CD8-positive, alpha-beta memory T cell (primary cell): ENCODE measurements around the gene RPL36. TPM values are rescaled to one million over a fixed set of nuclear protein-coding genes. Genes with fewer than 3 reads are reported as not detected.

ENCODE experiments used
- CTCF ChIA-PET: fragments of 350-600 bp; sonication (Branson Sonifier 250); formaldehyde crosslinking; loops from one replicate; lab custom pipeline; 2021; ENCODE audit warnings: antibody characterized with exemption; lab: Charles Lee
- POLR2A ChIA-PET: fragments of 350-600 bp; sonication (Branson Sonifier 250); formaldehyde crosslinking; loops from one replicate; lab custom pipeline; 2021; ENCODE audit warnings: antibody characterized with exemption; lab: Charles Lee
- DNase-seq, 5 donors: peaks; one replicate each; pipeline versions ENCODE4 v3.0.0 to v3.0.0-alpha.2; 2020 to 2022; ENCODE audit warnings: mixed read lengths in 1 of 5
- H3K27ac ChIP-seq: one replicate; pipeline ENCODE4 v1.7.0; 2013; ENCODE audit warnings: low read depth, mild to moderate bottlenecking, low read length, moderate library complexity
- H3K27me3 ChIP-seq: 2 replicates; pipeline ENCODE4 v1.7.0; 2013; ENCODE audit warnings: low read length, mild to moderate bottlenecking; ENCODE audit not compliant: insufficient read depth, poor library complexity, severe bottlenecking
- H3K36me3 ChIP-seq: 2 replicates; pipeline ENCODE4 v1.7.0; 2013; ENCODE audit warnings: mild to moderate bottlenecking, low read length, moderate library complexity; ENCODE audit not compliant: insufficient read depth
- H3K4me1 ChIP-seq: 2 replicates; pipeline ENCODE4 v1.7.0; 2013; ENCODE audit warnings: mild to moderate bottlenecking, low read length, moderate library complexity; ENCODE audit not compliant: insufficient read depth
- H3K4me3 ChIP-seq: 2 replicates; pipeline ENCODE4 v1.7.0; 2013; ENCODE audit warnings: mild to moderate bottlenecking, low read length
- H3K9me3 ChIP-seq: 2 replicates; pipeline ENCODE4 v1.7.0; 2013; ENCODE audit warnings: mild to moderate bottlenecking, low read length
- H3K27ac Mint-ChIP-seq, 8 donors: one replicate each; pipeline ENCODE4 v1.8.0; 2020 to 2021; ENCODE audit warnings: mixed read lengths in 8 of 8, mild to moderate bottlenecking in 6 of 8, inconsistent platforms in 3 of 8, moderate library complexity in 3 of 8
- H3K27me3 Mint-ChIP-seq, 2 donors: one replicate each; pipeline ENCODE4 v1.8.0; 2020 to 2021; ENCODE audit warnings: mixed read lengths in 2 of 2, mild to moderate bottlenecking in 1 of 2, moderate library complexity in 1 of 2
- H3K36me3 Mint-ChIP-seq, 3 donors: one replicate each; pipeline ENCODE4 v1.8.0; 2020 to 2021; ENCODE audit warnings: mixed read lengths in 3 of 3, inconsistent platforms in 1 of 3, mild to moderate bottlenecking in 1 of 3
- H3K4me1 Mint-ChIP-seq, 3 donors: one replicate each; pipeline ENCODE4 v1.8.0; 2020 to 2021; ENCODE audit warnings: mixed read lengths in 3 of 3, inconsistent platforms in 1 of 3, mild to moderate bottlenecking in 1 of 3
- H3K4me3 Mint-ChIP-seq, 7 donors: one replicate each; pipeline ENCODE4 v1.8.0; 2020 to 2021; ENCODE audit warnings: mixed read lengths in 7 of 7, mild to moderate bottlenecking in 6 of 7, moderate library complexity in 4 of 7, inconsistent platforms in 2 of 7
- H3K9me3 Mint-ChIP-seq, 5 donors: one replicate each; pipeline ENCODE4 v1.8.0; 2020 to 2022; ENCODE audit warnings: mixed read lengths in 5 of 5, mild to moderate bottlenecking in 3 of 5, moderate library complexity in 2 of 5, inconsistent platforms in 1 of 5
- polyA plus RNA-seq: library from polyadenylated mRNA; unstranded; fragments of 300-500 nt; fragmentation: Illumina TruSeq; gene quantifications from one replicate; pipeline ENCODE4 v1.2.3, GENCODE V29; 2021
- total RNA-seq, 2 experiments: library from RNA; stranded (reverse); gene quantifications; one replicate each; pipeline ENCODE4 v1.2.3, GENCODE V29; 2021

The RPL36 gene
- total and polyA plus RNA-seq, 3 experiments from 2014 or later: 1,478 to 2,003 (median 1,485) TPM

DNA sequence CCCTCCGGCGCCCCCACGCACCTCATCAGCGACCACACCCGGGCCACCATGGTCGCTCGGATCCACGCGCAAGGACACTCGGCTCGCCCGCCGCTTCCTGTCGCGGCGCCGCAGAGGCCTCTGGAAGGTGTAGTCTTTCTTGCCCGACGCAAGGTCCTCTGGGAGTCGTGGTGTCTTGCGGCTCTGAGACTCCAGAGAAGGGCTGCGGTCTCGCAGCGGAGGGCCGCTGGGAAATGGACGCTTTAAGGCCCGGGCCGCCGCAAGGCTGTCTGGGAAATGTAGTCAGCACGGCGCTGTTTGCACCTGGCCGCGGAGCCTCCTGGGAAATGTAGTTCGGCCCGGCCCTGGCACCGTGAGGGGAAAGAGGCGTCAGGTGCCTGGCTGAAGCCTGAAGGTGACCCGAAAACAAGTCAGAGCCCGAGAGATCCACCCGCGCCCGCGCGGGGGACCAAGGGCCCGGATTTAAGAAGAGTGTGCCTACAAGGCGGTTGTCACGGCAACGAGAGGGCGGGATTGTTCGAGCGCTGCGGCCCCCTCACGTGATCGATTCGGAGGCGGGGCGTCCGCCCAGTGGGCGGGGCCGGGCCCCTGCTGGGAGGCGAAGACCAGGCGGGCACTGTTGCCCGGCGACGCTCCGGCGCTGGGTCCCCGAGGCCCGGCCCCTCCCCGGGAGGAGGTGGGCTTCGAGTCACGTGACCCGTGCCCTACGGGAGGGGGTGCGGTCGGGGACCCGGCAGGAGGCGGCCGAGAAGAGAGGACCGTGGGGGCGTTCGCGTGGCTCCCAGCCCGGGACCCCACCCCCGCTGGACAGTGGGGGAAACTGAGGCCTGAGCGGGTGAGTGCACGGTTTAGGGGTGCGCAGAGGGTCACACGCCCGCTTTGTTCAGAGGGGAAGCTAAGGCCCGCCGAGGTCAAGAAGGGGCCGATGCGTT lies 9.4 kb upstream of the RPL36 start, which contains the start of the genes HSD11B1L and MICOS13:
TSS of gene HSD11B1L (plus strand) at position 591 of the 932 bp plus-strand sequence. CDS start 3,806 bp downstream, outside the sequence.
TSS of gene MICOS13 (minus strand) at position 80 of the 932 bp plus-strand sequence. CDS start at position 50, 30 bp downstream.
- POLR2A ChIA-PET: interaction anchor here (1.7 kb wide), 1 partner anchor 10 kb away, joined by 4 read pairs; no protein-coding TSS in a partner anchor
- H3K36me3 Mint-ChIP-seq: peaks cover 0 to 11% (median 0%) of the 10 kb centered on the region in 3 donors

DNA sequence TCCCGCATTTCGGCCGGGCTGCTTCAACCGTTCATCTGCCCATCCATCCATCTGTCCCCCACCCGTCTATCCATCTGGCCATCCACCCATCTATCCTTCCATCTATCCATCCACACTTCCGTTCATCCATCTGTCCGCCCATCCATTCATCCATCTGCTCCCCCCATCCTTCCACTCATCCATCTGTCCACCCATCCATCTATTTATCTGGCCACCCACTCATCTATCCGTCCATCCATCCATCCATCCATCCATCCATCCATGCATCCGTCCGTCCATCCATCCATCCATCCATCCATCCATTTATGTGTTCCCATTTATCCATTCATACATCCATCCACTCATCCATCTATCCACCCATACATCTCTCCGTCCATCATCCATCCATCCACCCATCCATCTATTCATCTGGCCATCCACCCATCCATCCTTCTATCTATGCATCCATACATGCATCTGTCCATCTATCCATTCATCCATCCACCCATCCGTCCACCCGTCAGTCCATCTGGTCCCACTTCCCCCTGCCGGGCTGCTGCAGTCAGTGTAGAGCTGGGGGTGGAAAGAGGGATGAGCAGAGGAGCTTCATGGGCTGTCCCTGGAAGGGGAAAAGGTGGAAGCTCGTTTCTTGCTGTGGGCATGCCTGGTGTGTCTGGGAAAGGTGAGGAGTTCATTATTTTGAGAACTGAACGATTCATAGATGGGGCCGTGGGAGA lies 8.5 kb upstream of the RPL36 start:
- H3K27me3 ChIP-seq: no peaks in the 10 kb centered on the region
- ChIA-PET CTCF (interaction anchor here (1.0 kb wide), 1 partner anchor 59 kb away, joined by 3 read pairs; the partner anchor contains the start of genes SAFB and SAFB2), POLR2A (interaction anchor here (1.7 kb wide), 1 partner anchor 10 kb away, joined by 4 read pairs; no protein-coding TSS in a partner anchor)
- DNase-seq: no peak
- peak overlapping the region; percentile 64 to 96 (median 79) for H3K4me3 Mint-ChIP-seq
- peaks cover 0 to 11% (median 0%) of the 10 kb centered on the region in 3 donors for H3K36me3 Mint-ChIP-seq
- H3K36me3 ChIP-seq: no peaks in the 10 kb centered on the region
- peaks cover 21% of the 10 kb centered on the region for H3K4me1 ChIP-seq
- peaks cover 0 to 2% of the 10 kb centered on the region in 2 donors for H3K27me3 Mint-ChIP-seq
- H3K9me3 ChIP-seq: no peaks in the 10 kb centered on the region
- H3K4me1 Mint-ChIP-seq: peaks cover 21 to 40% (median 35%) of the 10 kb centered on the region in 3 donors
- peak overlapping the region; percentile 0 to 96 (median 80) for H3K27ac Mint-ChIP-seq
- peak overlapping the region; percentile 99 for H3K4me3 ChIP-seq
- no peaks in the 10 kb centered on the region for H3K9me3 Mint-ChIP-seq
- no peak overlapping the region for H3K27ac ChIP-seq

More for the DNA sequence above, 9.4 kb upstream of the RPL36 start, which contains the start of the genes HSD11B1L and MICOS13:
- peak within 1 kb of the TSS; percentile 88 to 100 (median 100) for H3K27ac Mint-ChIP-seq
- Histone ChIP-seq H3K4me3 (peak within 1 kb of the TSS; percentile 99), H3K4me1 (peaks cover 21% of the 10 kb centered on the region), H3K27me3 (no peaks in the 10 kb centered on the region), H3K9me3 (no peaks in the 10 kb centered on the region), H3K27ac (peak within 1 kb of the TSS; percentile 98), H3K36me3 (no peaks in the 10 kb centered on the region)
- peaks cover 0 to 2% of the 10 kb centered on the region in 2 donors for H3K27me3 Mint-ChIP-seq
- H3K9me3 Mint-ChIP-seq: no peaks in the 10 kb centered on the region
- DNase-seq: peak; percentile 96 to 99 (median 99)
- CTCF ChIA-PET: interaction anchor here (1.1 kb wide), 1 partner anchor 9 kb away, joined by 4 read pairs; the partner anchor contains the start of gene RPL36
- peaks cover 18 to 31% (median 31%) of the 10 kb centered on the region in 3 donors for H3K4me1 Mint-ChIP-seq
- peak within 1 kb of the TSS; percentile 85 to 97 (median 92) for H3K4me3 Mint-ChIP-seq

DNA sequence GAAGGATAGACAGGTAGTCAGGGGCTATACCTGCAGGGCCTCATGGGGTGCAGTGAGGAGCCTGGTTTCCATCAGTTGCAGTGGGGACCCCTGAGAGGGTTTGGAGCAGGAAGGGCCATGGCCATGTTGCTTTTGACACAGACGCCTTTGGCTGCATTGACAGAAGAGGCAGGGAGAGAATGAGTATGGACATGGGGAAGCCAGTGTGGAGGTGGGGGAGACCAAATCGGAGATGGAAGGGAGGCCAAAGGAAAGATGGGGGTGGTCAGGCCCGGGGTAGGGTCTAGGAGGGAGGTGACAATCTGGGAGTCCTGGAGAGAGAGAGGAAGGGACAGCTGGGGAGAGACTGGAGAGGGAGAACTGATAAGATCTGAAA lies 8.0 kb upstream of the RPL36 start:
- Histone ChIP-seq H3K4me3 (no peak overlapping the region), H3K36me3 (no peaks in the 10 kb centered on the region), H3K27me3 (no peaks in the 10 kb centered on the region), H3K27ac (no peak overlapping the region), H3K4me1 (peaks cover 21% of the 10 kb centered on the region), H3K9me3 (no peaks in the 10 kb centered on the region)
- DNase-seq: no peak
- Mint-ChIP-seq H3K27me3 (peaks cover 0 to 2% of the 10 kb centered on the region in 2 donors), H3K27ac (peak overlapping the region in 7 of 8 donors; percentile 37 to 96 (median 83)), H3K9me3 (no peaks in the 10 kb centered on the region), H3K4me1 (peaks cover 22 to 45% (median 37%) of the 10 kb centered on the region in 3 donors), H3K36me3 (peaks cover 0 to 11% (median 0%) of the 10 kb centered on the region in 3 donors), H3K4me3 (peak overlapping the region; percentile 58 to 96 (median 78))
- CTCF ChIA-PET: interaction anchor here (1.0 kb wide), 1 partner anchor 59 kb away, joined by 3 read pairs; the partner anchor contains the start of genes SAFB and SAFB2
- POLR2A ChIA-PET: interaction anchor here (1.7 kb wide), 1 partner anchor 9 kb away, joined by 4 read pairs; no protein-coding TSS in a partner anchor

DNA sequence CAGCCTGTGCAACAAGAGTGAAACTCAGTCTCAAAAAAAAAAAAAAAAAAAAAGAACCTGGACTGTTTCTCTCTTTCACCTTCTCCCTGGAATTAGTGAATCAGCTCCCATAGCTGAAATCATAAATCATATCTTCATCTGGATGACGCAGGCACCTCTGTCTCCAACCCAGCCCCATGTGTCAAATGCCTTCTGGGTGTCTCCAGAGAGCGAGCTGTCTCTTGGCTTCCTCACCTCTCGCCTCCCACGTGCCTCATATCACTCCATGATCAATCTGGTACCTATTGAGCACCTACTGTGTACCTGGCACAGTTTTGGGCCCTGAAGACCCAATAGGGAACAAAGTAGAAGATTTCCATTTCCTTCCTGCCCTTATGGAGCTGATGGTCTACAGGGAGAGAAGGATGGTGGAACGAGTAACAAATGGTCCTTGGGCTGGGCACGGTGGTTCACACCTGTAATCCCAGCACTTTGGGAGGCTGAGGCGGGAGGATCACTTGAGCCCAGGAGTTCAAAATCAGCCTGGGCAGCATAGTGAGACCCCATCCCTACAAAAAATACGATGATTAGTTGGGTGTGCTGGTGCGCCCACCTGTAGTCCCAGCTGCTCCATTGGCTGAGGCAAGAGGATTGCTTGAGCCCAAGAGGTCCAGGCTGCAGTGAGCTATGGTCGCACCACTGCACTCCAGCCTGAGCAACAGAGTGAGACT lies 6.8 kb upstream of the RPL36 start:
- peaks cover 0 to 11% (median 0%) of the 10 kb centered on the region in 3 donors for H3K36me3 Mint-ChIP-seq
- H3K36me3 ChIP-seq: no peaks in the 10 kb centered on the region
- ChIA-PET POLR2A (interaction anchor here (0.7 kb wide), 1 partner anchor 60 kb away, joined by 8 read pairs; no protein-coding TSS in a partner anchor), CTCF (no interaction called here)
- H3K27ac ChIP-seq: no peak overlapping the region
- H3K4me1 Mint-ChIP-seq: peaks cover 24 to 50% (median 37%) of the 10 kb centered on the region in 3 donors
- no peaks in the 10 kb centered on the region for H3K9me3 ChIP-seq
- H3K4me1 ChIP-seq: peaks cover 27% of the 10 kb centered on the region
- peaks cover 0 to 2% of the 10 kb centered on the region in 2 donors for H3K27me3 Mint-ChIP-seq
- H3K9me3 Mint-ChIP-seq: no peaks in the 10 kb centered on the region
- no peaks in the 10 kb centered on the region for H3K27me3 ChIP-seq
- H3K4me3 Mint-ChIP-seq: peak overlapping the region in 5 of 7 donors; percentile 47 to 85 (median 61)
- no peak for DNase-seq
- H3K4me3 ChIP-seq: no peak overlapping the region
- H3K27ac Mint-ChIP-seq: peak overlapping the region in 4 of 8 donors; percentile 29 to 86 (median 48)

DNA sequence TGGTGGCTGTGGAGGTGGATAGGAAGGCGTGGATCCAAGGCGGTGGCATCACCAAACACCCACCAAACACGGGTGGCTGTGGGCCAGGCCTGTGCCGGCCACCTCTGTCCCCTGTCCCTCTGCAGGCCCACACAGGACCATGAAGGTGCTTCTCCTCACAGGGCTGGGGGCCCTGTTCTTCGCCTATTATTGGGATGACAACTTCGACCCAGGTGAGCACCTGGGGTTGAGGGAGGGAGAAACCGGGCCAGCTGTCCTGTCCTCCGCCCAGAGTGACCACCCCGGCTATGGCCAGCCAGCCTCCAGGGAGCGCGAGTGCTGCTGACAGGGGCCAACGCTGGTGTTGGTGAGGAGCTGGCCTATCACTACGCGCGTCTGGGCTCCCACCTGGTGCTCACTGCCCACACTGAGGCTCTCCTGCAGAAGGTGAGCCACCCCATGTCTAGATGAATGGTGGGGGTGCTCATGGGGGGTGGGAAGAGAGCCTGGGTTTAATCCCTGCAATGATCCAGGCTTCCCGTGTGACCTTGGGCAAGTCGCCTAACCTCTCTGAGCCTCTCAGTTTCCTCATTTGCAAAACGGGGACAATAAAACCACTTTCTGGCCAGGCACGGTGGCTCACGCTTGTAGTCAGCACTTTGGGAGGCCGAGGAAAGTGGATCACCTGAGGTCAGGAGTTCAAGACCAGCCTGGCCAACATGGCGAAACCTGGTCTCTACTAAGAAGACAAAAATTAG lies 5.2 kb upstream of the RPL36 start:
- Histone ChIP-seq H3K27me3 (no peaks in the 10 kb centered on the region), H3K36me3 (no peaks in the 10 kb centered on the region), H3K4me1 (peaks cover 18% of the 10 kb centered on the region), H3K4me3 (no peak overlapping the region), H3K27ac (no peak overlapping the region), H3K9me3 (no peaks in the 10 kb centered on the region)
- no peaks in the 10 kb centered on the region for H3K9me3 Mint-ChIP-seq
- H3K4me1 Mint-ChIP-seq: peaks cover 24 to 48% (median 31%) of the 10 kb centered on the region in 3 donors
- ChIA-PET CTCF (no interaction called here), POLR2A (no interaction called here)
- H3K4me3 Mint-ChIP-seq: peak overlapping the region in 1 of 7 donors; percentile 65
- no peak for DNase-seq
- H3K36me3 Mint-ChIP-seq: peaks cover 0 to 8% (median 0%) of the 10 kb centered on the region in 3 donors
- H3K27me3 Mint-ChIP-seq: peaks cover 0 to 2% of the 10 kb centered on the region in 2 donors
- H3K27ac Mint-ChIP-seq: peak overlapping the region in 1 of 8 donors; percentile 86

DNA sequence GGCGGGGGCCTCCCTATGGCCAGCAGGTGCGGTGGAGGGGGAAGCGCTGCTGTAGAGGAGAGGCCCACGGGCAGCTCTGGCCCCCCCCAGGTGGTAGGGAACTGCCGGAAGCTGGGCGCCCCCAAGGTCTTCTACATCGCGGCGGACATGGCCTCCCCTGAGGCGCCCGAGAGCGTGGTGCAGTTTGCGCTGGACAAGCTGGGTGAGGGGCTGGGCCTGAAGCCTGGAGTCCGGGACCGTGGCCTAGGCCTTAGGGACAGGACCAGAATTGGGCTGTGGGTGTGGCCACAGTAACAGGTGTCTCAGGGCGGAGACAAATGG lies 3.8 kb upstream of the RPL36 start:
- peak overlapping the region; percentile 79 to 95 (median 88) for H3K27ac Mint-ChIP-seq
- H3K9me3 ChIP-seq: no peaks in the 10 kb centered on the region
- H3K4me3 Mint-ChIP-seq: peak overlapping the region; percentile 80 to 95 (median 85)
- H3K27ac ChIP-seq: no peak overlapping the region
- POLR2A ChIA-PET: interaction anchor here (0.8 to 2.5 kb wide), 4 partner anchors 29 to 895 kb away, joined by 3 to 15 read pairs (median 9); partner anchors contain the start of genes FEM1A, SAFB and SAFB2
- H3K4me3 ChIP-seq: peak overlapping the region; percentile 56
- CTCF ChIA-PET: interaction anchor here (0.7 to 4.7 kb wide), 4 partner anchors 30 to 218 kb away, joined by 3 to 35 read pairs (median 8); partner anchors contain the start of genes CATSPERD, LONP1, SAFB and SAFB2
- no peaks in the 10 kb centered on the region for H3K27me3 ChIP-seq
- peaks cover 0 to 13% (median 0%) of the 10 kb centered on the region in 3 donors for H3K36me3 Mint-ChIP-seq
- peaks cover 30 to 51% (median 31%) of the 10 kb centered on the region in 3 donors for H3K4me1 Mint-ChIP-seq
- H3K36me3 ChIP-seq: no peaks in the 10 kb centered on the region
- H3K27me3 Mint-ChIP-seq: peaks cover 0 to 2% of the 10 kb centered on the region in 2 donors
- peaks cover 19% of the 10 kb centered on the region for H3K4me1 ChIP-seq
- DNase-seq: no peak
- H3K9me3 Mint-ChIP-seq: no peaks in the 10 kb centered on the region
